Measurements from ENCODE around the gene POLDIP3.
"Not testable (repeated sequence)": the region's sequence is repeated elsewhere in the genome, so short reads cannot be mapped to it uniquely, and the experiment has no call there.

Gene POLDIP3

GRCh38 chr22:42619261-42620063 is 4.8 kb upstream of the POLDIP3 start:
- DNase-seq (ENCODE audit: low read depth) = no peak

- DNase-seq (ENCODE audit: low read depth) = no peak
These were observed 2.7 kb upstream of the POLDIP3 start for GRCh38 chr22:42617155-42617983.

- not testable (repeated sequence) for DNase-seq (ENCODE audit: low read depth)
These were observed 1.1 kb upstream of the POLDIP3 start for GRCh38 chr22:42615860-42616175.

- peak; percentile 99 for DNase-seq (ENCODE audit: low read depth)
These were observed 593 bp upstream of the POLDIP3 start for GRCh38 chr22:42615092-42615859.

GRCh38 chr22:42613872-42614301 is 796 bp downstream of the POLDIP3 start:
- DNase-seq (ENCODE audit: low read depth) = no peak

GRCh38 chr22:42612336-42612735 is 2.3 kb downstream of the POLDIP3 start:
- no peak for DNase-seq (ENCODE audit: low read depth)

- DNase-seq (ENCODE audit: low read depth) = no peak
These were observed 3.6 kb downstream of the POLDIP3 start for GRCh38 chr22:42611051-42611450.

- no peak for DNase-seq (ENCODE audit: low read depth)
These were observed 4.5 kb downstream of the POLDIP3 start for GRCh38 chr22:42610186-42610585.

- no peak for DNase-seq (ENCODE audit: low read depth)
These were observed 5.8 kb downstream of the POLDIP3 start for GRCh38 chr22:42608823-42609361.

GRCh38 chr22:42608136-42608822 is 6.4 kb downstream of the POLDIP3 start:
- DNase-seq (ENCODE audit: low read depth) = no peak

GRCh38 chr22:42607641-42608040 is 7.0 kb downstream of the POLDIP3 start:
- DNase-seq (ENCODE audit: low read depth) = not testable (repeated sequence)

GRCh38 chr22:42604403-42604802 is 10.3 kb downstream of the POLDIP3 start:
- no peak for DNase-seq (ENCODE audit: low read depth)

GRCh38 chr22:42603427-42603826 is 11.3 kb downstream of the POLDIP3 start:
- DNase-seq (ENCODE audit: low read depth) = no peak

- DNase-seq (ENCODE audit: low read depth) = no peak
These were observed 12.2 kb downstream of the POLDIP3 start for GRCh38 chr22:42602470-42602869.

GRCh38 chr22:42601879-42602465 is 12.7 kb downstream of the POLDIP3 start:
- DNase-seq (ENCODE audit: low read depth) = no peak

GRCh38 chr22:42596863-42597530 is 17.7 kb downstream of the POLDIP3 start:
- no peak for DNase-seq (ENCODE audit: low read depth)

- DNase-seq (ENCODE audit: low read depth) = no peak
These were observed 18.3 kb downstream of the POLDIP3 start for GRCh38 chr22:42596336-42596735.

- DNase-seq (ENCODE audit: low read depth) = no peak
These were observed 19.2 kb downstream of the POLDIP3 start for GRCh38 chr22:42595434-42595833.

- no peak for DNase-seq (ENCODE audit: low read depth)
These were observed 22.7 kb downstream of the POLDIP3 start for GRCh38 chr22:42591987-42592386.

- no peak for DNase-seq (ENCODE audit: low read depth)
These were observed 27.0 kb downstream of the POLDIP3 start for GRCh38 chr22:42587588-42588175.
